ENCODE data around the gene ALG1. TPM values are rescaled to one million over a fixed set of nuclear protein-coding genes. Genes with fewer than 3 reads are reported as not detected.

The ALG1 gene
- total RNA-seq, 1 donor from 2014 or later: 34.1 TPM

Other genes with a start within 250 kb of the ALG1 start
- gene GLYR1, start 224.6 kb upstream of the ALG1 start, total RNA-seq: 115 and 120 TPM in 2 replicates
- 42.1 and 45.4 TPM in 2 replicates for gene UBN1, start 224.4 kb upstream of the ALG1 start, total RNA-seq
- not detected in 2 replicates for gene PPL, start 134.7 kb upstream of the ALG1 start, total RNA-seq
- gene SEC14L5, start 113.5 kb upstream of the ALG1 start, total RNA-seq: not detected in 2 replicates
- 14.5 and 14.9 TPM in 2 replicates for gene NAGPA, start 37.9 kb upstream of the ALG1 start, total RNA-seq
- gene C16orf89, start 5.9 kb upstream of the ALG1 start, total RNA-seq: not detected in 2 replicates
- gene EEF2KMT, start 26.0 kb downstream of the ALG1 start, total RNA-seq: 10.0 and 12.1 TPM in 2 replicates